Trophoblast cell (in vitro differentiated cells and primary cell): ENCODE measurements around the gene STAT3.
A peak's percentile ranks its signal among the peaks of the same experiment; 100 is the strongest.

Experiments
- DNase-seq, 2 donors: peaks; one replicate each; pipeline ENCODE4 v3.0.0-alpha.2; 2016
- H2AFZ ChIP-seq: 2 replicates; pipeline ENCODE4 v1.6.1; 2013; ENCODE audit warnings: low read length, moderate library complexity, mild to moderate bottlenecking; ENCODE audit not compliant: insufficient read depth, poor library complexity
- H2AK5ac ChIP-seq: 2 replicates; pipeline ENCODE4 v1.6.1; 2013; ENCODE audit warnings: mild to moderate bottlenecking, low read length
- H2BK120ac ChIP-seq: 2 replicates; pipeline ENCODE4 v1.6.1; 2013; ENCODE audit warnings: low read length, mild to moderate bottlenecking, moderate library complexity; ENCODE audit not compliant: insufficient read depth, poor library complexity
- H2BK12ac ChIP-seq: 2 replicates; pipeline ENCODE4 v1.6.1; 2013; ENCODE audit warnings: mild to moderate bottlenecking, low read length, moderate library complexity
- H2BK5ac ChIP-seq: 2 replicates; pipeline ENCODE4 v1.6.1; 2013; ENCODE audit warnings: low read length, low read depth, moderate library complexity, mild to moderate bottlenecking; ENCODE audit not compliant: poor library complexity
- H3K14ac ChIP-seq: 2 replicates; pipeline ENCODE4 v1.6.1; 2013; ENCODE audit warnings: mild to moderate bottlenecking, low read length
- H3K18ac ChIP-seq: 2 replicates; pipeline ENCODE4 v1.6.1; 2013; ENCODE audit warnings: mild to moderate bottlenecking, low read length
- H3K23ac ChIP-seq: 2 replicates; pipeline ENCODE4 v1.6.1; 2013; ENCODE audit warnings: low read length
- H3K27ac ChIP-seq: 2 replicates; pipeline ENCODE4 v1.5.1; 2013; ENCODE audit warnings: low read depth, mild to moderate bottlenecking, inconsistent platforms, low read length, moderate library complexity
- H3K27me3 ChIP-seq: 2 replicates; pipeline ENCODE4 v1.6.1; 2013; ENCODE audit warnings: inconsistent platforms, mild to moderate bottlenecking, low read length, moderate library complexity; ENCODE audit not compliant: insufficient read depth
- H3K36me3 ChIP-seq, 2 experiments: 1 replicate in 1 of 2; 2 replicates in 1 of 2; pipeline ENCODE4 v1.6.1; 2013; ENCODE audit warnings: low read length in 2 of 2, mild to moderate bottlenecking in 2 of 2, moderate library complexity in 1 of 2; ENCODE audit not compliant: insufficient read depth in 2 of 2, control insufficient read depth in 1 of 2
- H3K4ac ChIP-seq: 2 replicates; pipeline ENCODE4 v1.6.1; 2013; ENCODE audit warnings: low read depth, mild to moderate bottlenecking, low read length, moderate library complexity
- H3K4me1 ChIP-seq, 2 experiments: 1 replicate in 1 of 2; 2 replicates in 1 of 2; pipeline ENCODE4 v1.6.1; 2013; ENCODE audit warnings: low read length in 2 of 2, mild to moderate bottlenecking in 2 of 2, moderate library complexity in 1 of 2; ENCODE audit not compliant: insufficient read depth in 2 of 2, control insufficient read depth in 1 of 2
- H3K4me2 ChIP-seq: 2 replicates; pipeline ENCODE4 v1.6.1; 2013; ENCODE audit warnings: inconsistent platforms, mild to moderate bottlenecking, low read length, moderate library complexity
- H3K4me3 ChIP-seq: 2 replicates; pipeline ENCODE4 v1.5.1; 2013; ENCODE audit warnings: mild to moderate bottlenecking, low read depth, low read length, inconsistent platforms
- H3K79me1 ChIP-seq: one replicate; pipeline ENCODE4 v1.6.1; 2013; ENCODE audit warnings: low read length
- H3K79me2 ChIP-seq: 2 replicates; pipeline ENCODE4 v1.6.1; 2013; ENCODE audit warnings: low read length, mild to moderate bottlenecking; ENCODE audit not compliant: control insufficient read depth, insufficient read depth, poor library complexity
- H3K9ac ChIP-seq: 2 replicates; pipeline ENCODE4 v1.6.1; 2013; ENCODE audit warnings: mild to moderate bottlenecking, low read length
- H3K9me3 ChIP-seq: 2 replicates; pipeline ENCODE4 v1.6.1; 2013; ENCODE audit warnings: low read depth, mild to moderate bottlenecking, control low read depth, inconsistent platforms, low read length; ENCODE audit not compliant: insufficient read depth
- H4K12ac ChIP-seq: 2 replicates; pipeline ENCODE4 v1.6.1; 2013; ENCODE audit warnings: low read depth, mild to moderate bottlenecking, low read length, moderate library complexity
- H4K8ac ChIP-seq: 2 replicates; pipeline ENCODE4 v1.6.1; 2013; ENCODE audit warnings: low read depth, mild to moderate bottlenecking, low read length, moderate library complexity
- H4K91ac ChIP-seq: one replicate; pipeline ENCODE4 v1.6.1; 2013; ENCODE audit warnings: low read depth, mild to moderate bottlenecking, low read length, moderate library complexity
- WGBS: extraction: QIAGEN DNeasy Blood & Tissue Kit; methylation state at CpG from one replicate; pipeline ENCODE4 v1.1.7; 2013; ENCODE audit warnings: missing lambda C conversion rate; ENCODE audit not compliant: insufficient read length, insufficient coverage; ENCODE audit errors: extremely low coverage; 5-methylcytosine and 5-hydroxymethylcytosine counted together

STAT3 gene

DNA sequence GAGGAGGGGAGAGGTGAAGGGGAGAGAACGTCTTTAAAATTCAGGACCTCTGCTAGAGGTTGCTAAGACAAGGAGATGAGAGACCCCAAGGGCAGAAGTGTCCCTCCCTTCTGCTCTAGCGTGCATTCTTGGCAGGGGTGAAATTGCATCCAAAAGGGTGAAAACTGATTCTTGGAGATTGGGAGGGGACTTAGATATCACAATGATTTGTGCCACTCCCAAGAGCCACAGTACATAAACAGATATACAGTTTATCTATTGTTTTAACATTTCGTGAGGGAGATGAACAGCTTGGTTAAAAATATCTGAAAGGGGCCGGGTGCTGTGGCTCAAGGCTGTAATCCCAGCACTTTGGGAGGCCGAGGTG, 22.1 kb upstream of the STAT3 start:
- H4K91ac ChIP-seq: no peak overlapping the region
- no peak overlapping the region for H3K4ac ChIP-seq
- no peak overlapping the region for H3K27ac ChIP-seq
- no peak overlapping the region for H2BK12ac ChIP-seq
- H3K79me1 ChIP-seq: no peaks in the 10 kb centered on the region
- no peak overlapping the region for H3K18ac ChIP-seq
- H3K14ac ChIP-seq: no peak overlapping the region
- no peak overlapping the region for H2AFZ ChIP-seq
- no peaks in the 10 kb centered on the region for H3K9me3 ChIP-seq
- no CpG with 5 or more reads among the region's 5 CpGs for WGBS
- no peak overlapping the region for H2BK5ac ChIP-seq
- H3K36me3 ChIP-seq: peaks cover 5 to 6% of the 10 kb centered on the region in 2 experiments
- H2AK5ac ChIP-seq: no peak overlapping the region
- H3K79me2 ChIP-seq: peaks cover 2% of the 10 kb centered on the region
- H2BK120ac ChIP-seq: no peak overlapping the region
- H3K27me3 ChIP-seq: no peaks in the 10 kb centered on the region
- H3K4me1 ChIP-seq: peaks cover 5 to 12% of the 10 kb centered on the region in 2 experiments
- H3K4me2 ChIP-seq: no peak overlapping the region
- no peak overlapping the region for H3K9ac ChIP-seq
- H4K12ac ChIP-seq: no peak overlapping the region
- H3K23ac ChIP-seq: no peak overlapping the region
- H4K8ac ChIP-seq: no peak overlapping the region
- no peak for DNase-seq
- no peak overlapping the region for H3K4me3 ChIP-seq

GRCh38 chr17:42409523-42410318, 21.5 kb upstream of the STAT3 start:
- WGBS: no CpG with 5 or more reads among the region's 5 CpGs
- no peaks in the 10 kb centered on the region for H3K79me1 ChIP-seq
- H3K23ac ChIP-seq: no peak overlapping the region
- no peak overlapping the region for H3K4ac ChIP-seq
- no peak overlapping the region for H3K4me3 ChIP-seq
- H3K79me2 ChIP-seq: peaks cover 2% of the 10 kb centered on the region
- H2AK5ac ChIP-seq: no peak overlapping the region
- H2BK12ac ChIP-seq: no peak overlapping the region
- H3K18ac ChIP-seq: no peak overlapping the region
- no peaks in the 10 kb centered on the region for H3K27me3 ChIP-seq
- H3K36me3 ChIP-seq: peaks cover 9 to 12% of the 10 kb centered on the region in 2 experiments
- H2BK120ac ChIP-seq: no peak overlapping the region
- no peak overlapping the region for H2AFZ ChIP-seq
- no peak overlapping the region for H3K4me2 ChIP-seq
- peaks cover 5 to 8% of the 10 kb centered on the region in 2 experiments for H3K4me1 ChIP-seq
- no peak overlapping the region for H3K9ac ChIP-seq
- H4K8ac ChIP-seq: no peak overlapping the region
- H3K27ac ChIP-seq: no peak overlapping the region
- H3K9me3 ChIP-seq: no peaks in the 10 kb centered on the region
- no peak overlapping the region for H3K14ac ChIP-seq
- peak; percentile 62 to 72 for DNase-seq
- no peak overlapping the region for H2BK5ac ChIP-seq
- no peak overlapping the region for H4K12ac ChIP-seq
- H4K91ac ChIP-seq: no peak overlapping the region

GRCh38 chr17:42408061-42408460, 19.8 kb upstream of the STAT3 start:
- Histone ChIP-seq H2AFZ (no peak overlapping the region), H2AK5ac (no peak overlapping the region), H4K91ac (no peak overlapping the region), H3K79me2 (peaks cover 2% of the 10 kb centered on the region), H3K4ac (no peak overlapping the region), H3K14ac (no peak overlapping the region), H4K8ac (no peak overlapping the region), H3K4me3 (no peak overlapping the region), H4K12ac (no peak overlapping the region), H2BK12ac (no peak overlapping the region), H3K23ac (no peak overlapping the region), H3K4me2 (no peak overlapping the region), H3K27me3 (no peaks in the 10 kb centered on the region), H3K4me1 (peaks cover 5 to 8% of the 10 kb centered on the region in 2 experiments), H2BK120ac (no peak overlapping the region), H2BK5ac (no peak overlapping the region), H3K9ac (no peak overlapping the region), H3K27ac (no peak overlapping the region), H3K9me3 (no peaks in the 10 kb centered on the region), H3K18ac (no peak overlapping the region), H3K79me1 (no peaks in the 10 kb centered on the region), H3K36me3 (peaks cover 21% of the 10 kb centered on the region in 2 experiments)
- WGBS: no CpG with 5 or more reads among the region's 2 CpGs
- no peak for DNase-seq

DNA sequence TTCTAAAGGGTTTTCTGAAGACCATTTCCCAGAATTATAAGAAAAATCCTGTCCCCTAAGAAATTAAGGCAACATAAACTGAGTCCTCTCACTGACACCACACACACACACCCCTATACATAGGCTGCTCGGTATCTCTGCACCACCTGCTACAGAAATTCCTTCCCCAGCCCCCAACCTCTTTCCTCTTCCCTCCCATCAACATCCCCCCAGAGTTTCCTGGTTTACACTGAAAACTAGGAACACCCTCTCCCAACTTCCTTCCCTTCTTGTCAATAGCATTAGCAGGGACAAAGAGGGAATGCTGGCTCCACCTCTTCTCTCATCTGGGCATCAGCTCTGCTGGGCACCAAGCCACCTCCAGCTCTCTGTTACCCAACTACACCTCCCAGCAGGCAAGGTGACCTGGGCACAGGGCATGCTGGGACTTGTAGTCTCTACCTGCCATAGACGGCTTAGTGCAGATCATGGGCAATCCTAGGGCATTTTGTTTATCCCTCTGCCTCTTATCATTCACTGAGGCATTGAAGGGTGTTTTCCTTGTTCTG, 19.1 kb upstream of the STAT3 start:
- no peak overlapping the region for H3K4me2 ChIP-seq
- no peak overlapping the region for H4K8ac ChIP-seq
- H3K36me3 ChIP-seq: peaks cover 21% of the 10 kb centered on the region in 2 experiments
- no peak overlapping the region for H3K9ac ChIP-seq
- no peak overlapping the region for H3K27ac ChIP-seq
- no peaks in the 10 kb centered on the region for H3K79me1 ChIP-seq
- no peak overlapping the region for H3K4me3 ChIP-seq
- no peak overlapping the region for H3K4ac ChIP-seq
- no peak overlapping the region for H2BK120ac ChIP-seq
- H3K18ac ChIP-seq: no peak overlapping the region
- peaks cover 2% of the 10 kb centered on the region for H3K79me2 ChIP-seq
- no peaks in the 10 kb centered on the region for H3K27me3 ChIP-seq
- H4K12ac ChIP-seq: no peak overlapping the region
- H2AFZ ChIP-seq: no peak overlapping the region
- no peak overlapping the region for H2AK5ac ChIP-seq
- H3K4me1 ChIP-seq: peaks cover 5 to 8% of the 10 kb centered on the region in 2 experiments
- H3K14ac ChIP-seq: no peak overlapping the region
- no peak overlapping the region for H4K91ac ChIP-seq
- H3K9me3 ChIP-seq: peaks cover 1% of the 10 kb centered on the region
- H2BK12ac ChIP-seq: no peak overlapping the region
- no CpG with 5 or more reads among the region's 2 CpGs for WGBS
- no peak overlapping the region for H2BK5ac ChIP-seq
- H3K23ac ChIP-seq: no peak overlapping the region
- DNase-seq: no peak
